Kidney (tissue), 14 donors: Measurements from ENCODE around the gene MCRIP1. TPM values are rescaled to one million over a fixed set of nuclear protein-coding genes. Genes with fewer than 3 reads are reported as not detected.

Experiments
- DNase-seq, 5 donors: peaks; one replicate each; pipeline ENCODE4 v3.0.0-alpha.2; 2013 to 2020
- FAIRE-seq: peaks from 2 replicates; lab custom pipeline; 2012; peaks lifted over from hg19 to GRCh38; lab: Jason Lieb, UNC
- H3K27ac ChIP-seq, 2 donors: one replicate each; pipeline ENCODE4 v1.7.0; 2013; ENCODE audit warnings: low read depth in 2 of 2, low read length in 2 of 2, inconsistent platforms in 1 of 2
- H3K27me3 ChIP-seq: one replicate; pipeline ENCODE4 v1.7.1; 2013; ENCODE audit warnings: low read length, inconsistent platforms; ENCODE audit not compliant: control insufficient read depth, insufficient read depth
- H3K36me3 ChIP-seq, 3 donors: one replicate each; pipeline versions ENCODE4 v1.7.0 to v1.7.1; 2013; ENCODE audit warnings: low read length in 3 of 3, control low read depth in 1 of 3, inconsistent platforms in 1 of 3; ENCODE audit not compliant: insufficient read depth in 3 of 3, control insufficient read depth in 2 of 3
- H3K4me1 ChIP-seq, 3 donors: one replicate each; pipeline versions ENCODE4 v1.7.0 to v1.7.1; 2013; ENCODE audit warnings: low read length in 3 of 3, inconsistent platforms in 1 of 3, low read depth in 1 of 3; ENCODE audit not compliant: control insufficient read depth in 2 of 3, insufficient read depth in 2 of 3
- H3K4me3 ChIP-seq, 3 donors: one replicate each; pipeline versions ENCODE4 v1.7.0 to v1.8.1; 2013; ENCODE audit warnings: low read length in 3 of 3, control low read depth in 1 of 3, inconsistent platforms in 1 of 3
- H3K9ac ChIP-seq, 3 donors: one replicate each; pipeline versions ENCODE4 v1.7.0 to v1.7.1; 2013; ENCODE audit warnings: low read length in 3 of 3, control low read depth in 1 of 3, inconsistent platforms in 1 of 3
- H3K9me3 ChIP-seq, 3 donors: one replicate each; pipeline versions ENCODE4 v1.7.0 to v1.7.1; 2013; ENCODE audit warnings: low read length in 3 of 3, control low read depth in 1 of 3, inconsistent platforms in 1 of 3; ENCODE audit not compliant: control insufficient read depth in 2 of 3, insufficient read depth in 1 of 3
- intact Hi-C: fragments of 100-400 bp; cut with DNase I; formaldehyde crosslinking; loops from one replicate; pipeline ENCODE4 v1.11.1; 2022
- polyA plus RNA-seq: library from polyadenylated mRNA; stranded (reverse); fragments of 350-450 nt; fragmentation: Illumina TruSeq; extraction: RNeasy Lipid Tissue Mini Kit (QIAGEN cat#74804); gene quantifications from one replicate; pipeline ENCODE4 v1.2.3, GENCODE V29; 2014; ENCODE audit warnings: low read depth, low replicate concordance; ENCODE audit not compliant: insufficient read depth
- total RNA-seq: library from RNA; stranded (reverse); fragmentation: NEBNext Ultra II Directional; extraction: Animal tissue kit (Norgen Biotek cat#: 25700); gene quantifications from one replicate; pipeline ENCODE4 v1.2.1, GENCODE V29; 2021
- TF ChIP-seq, protein P1 (sequence below): IDR thresholded peaks from 3 replicates; pipeline ENCODE4 v1.5.1; 2012; ENCODE audit warnings: mild to moderate bottlenecking, moderate library complexity, borderline replicate concordance; ENCODE audit not compliant: insufficient read depth; ENCODE audit errors: extremely low read depth
- donor health status: control.
- donor health status: control.
- donor health status: control.
- donor health status: control.
- donor health status: control.
- donor health status: DM: yes; HTN: yes; CAD: no.
- donor health status: Normal renal cell carcinoma (clear cell type).

MCRIP1 gene
- total and polyA plus RNA-seq, 2 donors from 2014 or later: 88.3 to 151 TPM

DNA sequence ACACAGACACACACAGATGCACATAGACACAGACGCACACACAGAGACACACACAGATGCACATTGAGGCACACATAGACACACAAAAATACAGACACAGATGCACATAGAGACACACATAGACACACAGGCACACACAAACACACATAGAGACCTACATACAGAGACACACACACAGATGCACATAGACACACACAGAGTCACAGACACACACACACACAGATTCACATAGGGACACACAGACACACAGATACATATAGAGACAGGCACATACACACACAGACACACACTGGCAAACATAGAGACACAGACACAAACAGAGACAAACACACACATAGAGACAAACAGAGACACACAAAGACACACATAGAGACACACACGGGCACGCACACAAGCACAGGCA is 39.0 kb downstream of the MCRIP1 start:
- TF ChIP-seq, protein P1, sequence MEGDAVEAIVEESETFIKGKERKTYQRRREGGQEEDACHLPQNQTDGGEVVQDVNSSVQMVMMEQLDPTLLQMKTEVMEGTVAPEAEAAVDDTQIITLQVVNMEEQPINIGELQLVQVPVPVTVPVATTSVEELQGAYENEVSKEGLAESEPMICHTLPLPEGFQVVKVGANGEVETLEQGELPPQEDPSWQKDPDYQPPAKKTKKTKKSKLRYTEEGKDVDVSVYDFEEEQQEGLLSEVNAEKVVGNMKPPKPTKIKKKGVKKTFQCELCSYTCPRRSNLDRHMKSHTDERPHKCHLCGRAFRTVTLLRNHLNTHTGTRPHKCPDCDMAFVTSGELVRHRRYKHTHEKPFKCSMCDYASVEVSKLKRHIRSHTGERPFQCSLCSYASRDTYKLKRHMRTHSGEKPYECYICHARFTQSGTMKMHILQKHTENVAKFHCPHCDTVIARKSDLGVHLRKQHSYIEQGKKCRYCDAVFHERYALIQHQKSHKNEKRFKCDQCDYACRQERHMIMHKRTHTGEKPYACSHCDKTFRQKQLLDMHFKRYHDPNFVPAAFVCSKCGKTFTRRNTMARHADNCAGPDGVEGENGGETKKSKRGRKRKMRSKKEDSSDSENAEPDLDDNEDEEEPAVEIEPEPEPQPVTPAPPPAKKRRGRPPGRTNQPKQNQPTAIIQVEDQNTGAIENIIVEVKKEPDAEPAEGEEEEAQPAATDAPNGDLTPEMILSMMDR: no peak

DNA sequence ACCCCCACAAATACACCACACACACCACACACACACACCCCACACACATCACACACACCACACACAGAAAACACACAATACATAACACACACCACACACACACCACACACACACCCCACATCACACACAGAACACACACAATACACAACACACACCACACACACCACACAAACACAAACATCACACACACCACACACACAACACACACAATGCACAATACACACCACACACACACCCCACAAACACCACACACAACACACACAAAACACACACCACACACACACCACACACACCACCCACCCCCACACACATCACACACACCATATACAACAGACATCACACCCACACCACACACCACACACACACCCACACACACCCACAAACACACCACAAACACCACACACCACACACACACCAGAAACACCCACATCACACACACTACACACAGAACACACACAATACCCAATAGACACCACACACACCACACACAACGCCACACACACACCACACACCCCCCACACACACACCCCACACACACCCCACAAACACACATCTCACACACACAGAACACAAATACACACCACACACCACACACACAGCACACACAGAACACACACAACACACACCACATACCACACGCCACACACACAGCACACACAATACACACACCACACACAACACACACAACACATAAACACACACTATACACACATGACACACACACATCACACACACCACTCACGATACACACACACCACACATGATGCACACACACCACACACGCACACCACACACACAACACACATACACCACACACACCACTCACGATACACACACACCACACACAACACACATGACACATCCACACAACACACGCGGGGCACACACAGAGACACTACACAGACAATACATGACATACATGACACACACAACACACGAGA is 40.1 kb downstream of the MCRIP1 start:
- Histone ChIP-seq H3K9me3 (peaks cover 0 to 3% (median 0%) of the 10 kb centered on the region in 3 donors), H3K4me1 (no peaks in the 10 kb centered on the region), H3K36me3 (no peaks in the 10 kb centered on the region), H3K27ac (no peak overlapping the region), H3K4me3 (peak overlapping the region in 1 of 3 donors; percentile 27), H3K27me3 (peaks cover 3% of the 10 kb centered on the region), H3K9ac (no peak overlapping the region)
- DNase-seq: no peak
- intact Hi-C loops: no loop called here
- TF ChIP-seq, protein P1: no peak
- FAIRE-seq: no peak

More for the DNA sequence above, 39.0 kb downstream of the MCRIP1 start:
- FAIRE-seq (no peak), DNase-seq (no peak)
- Histone ChIP-seq H3K27me3 (peaks cover 3% of the 10 kb centered on the region), H3K27ac (no peak overlapping the region), H3K9me3 (peaks cover 0 to 3% (median 0%) of the 10 kb centered on the region in 3 donors), H3K36me3 (no peaks in the 10 kb centered on the region), H3K9ac (no peak overlapping the region), H3K4me3 (peak overlapping the region in 1 of 3 donors; percentile 7), H3K4me1 (no peaks in the 10 kb centered on the region)
- intact Hi-C loops: no loop called here

Other genes starting within 250 kb of the MCRIP1 start
- gene NPLOC4, start 196.2 kb downstream of the MCRIP1 start, total RNA-seq: 86.4 TPM
- 41.5 TPM for gene NPLOC4, start 196.2 kb downstream of the MCRIP1 start, polyA plus RNA-seq
- 2.1 TPM for gene TSPAN10, start 196.1 kb downstream of the MCRIP1 start, total RNA-seq
- 1.9 TPM for gene TSPAN10, start 196.1 kb downstream of the MCRIP1 start, polyA plus RNA-seq
- gene PDE6G, start 176.7 kb downstream of the MCRIP1 start, total RNA-seq: 3.2 TPM
- 5.4 TPM for gene PDE6G, start 176.7 kb downstream of the MCRIP1 start, polyA plus RNA-seq
- gene OXLD1, start 166.7 kb downstream of the MCRIP1 start, total RNA-seq: 28.2 TPM
- 51.9 TPM for gene OXLD1, start 166.7 kb downstream of the MCRIP1 start, polyA plus RNA-seq
- gene CCDC137, start 166.6 kb downstream of the MCRIP1 start, total RNA-seq: 18.8 TPM
- gene CCDC137, start 166.6 kb downstream of the MCRIP1 start, polyA plus RNA-seq: 14.7 TPM
- gene ARL16, start 149.5 kb downstream of the MCRIP1 start, total RNA-seq: 34.7 TPM
- gene ARL16, start 149.5 kb downstream of the MCRIP1 start, polyA plus RNA-seq: 76.1 TPM
- gene HGS, start 149.3 kb downstream of the MCRIP1 start, total RNA-seq: 95.3 TPM
- gene HGS, start 149.3 kb downstream of the MCRIP1 start, polyA plus RNA-seq: 85.5 TPM
- 52.4 TPM for gene MRPL12, start 129.9 kb downstream of the MCRIP1 start, total RNA-seq
- 251 TPM for gene MRPL12, start 129.9 kb downstream of the MCRIP1 start, polyA plus RNA-seq
- gene SLC25A10, start 121.0 kb downstream of the MCRIP1 start, total RNA-seq: 19.9 TPM
- gene SLC25A10, start 121.0 kb downstream of the MCRIP1 start, polyA plus RNA-seq: 94.5 TPM
- 9.3 TPM for gene GCGR, start 29.1 kb downstream of the MCRIP1 start, total RNA-seq
- gene GCGR, start 29.1 kb downstream of the MCRIP1 start, polyA plus RNA-seq: 37.2 TPM
- gene PPP1R27, start 1.8 kb upstream of the MCRIP1 start, total RNA-seq: not detected
- not detected for gene PPP1R27, start 1.8 kb upstream of the MCRIP1 start, polyA plus RNA-seq
- 482 TPM for gene P4HB, start 27.2 kb upstream of the MCRIP1 start, total RNA-seq
- gene P4HB, start 27.2 kb upstream of the MCRIP1 start, polyA plus RNA-seq: 411 TPM
- gene ARHGDIA, start 38.0 kb upstream of the MCRIP1 start, total RNA-seq: 453 TPM
- gene ARHGDIA, start 38.0 kb upstream of the MCRIP1 start, polyA plus RNA-seq: 424 TPM
- 59.3 TPM for gene ALYREF, start 58.3 kb upstream of the MCRIP1 start, total RNA-seq
- gene ALYREF, start 58.3 kb upstream of the MCRIP1 start, polyA plus RNA-seq: 45.3 TPM
- gene ANAPC11, start 58.4 kb upstream of the MCRIP1 start, total RNA-seq: 88.6 TPM
- gene ANAPC11, start 58.4 kb upstream of the MCRIP1 start, polyA plus RNA-seq: 220 TPM
- 0.66 TPM for gene NPB, start 68.9 kb upstream of the MCRIP1 start, total RNA-seq
- 1.4 TPM for gene NPB, start 68.9 kb upstream of the MCRIP1 start, polyA plus RNA-seq
- gene PCYT2, start 78.1 kb upstream of the MCRIP1 start, total RNA-seq: 28.4 TPM
- gene PCYT2, start 78.1 kb upstream of the MCRIP1 start, polyA plus RNA-seq: 104 TPM
- gene SIRT7, start 84.9 kb upstream of the MCRIP1 start, total RNA-seq: 25.2 TPM
- 17.4 TPM for gene SIRT7, start 84.9 kb upstream of the MCRIP1 start, polyA plus RNA-seq
- 18.2 TPM for gene MAFG, start 94.4 kb upstream of the MCRIP1 start, total RNA-seq
- gene MAFG, start 94.4 kb upstream of the MCRIP1 start, polyA plus RNA-seq: 8.3 TPM
- 14.2 TPM for gene PYCR1, start 104.0 kb upstream of the MCRIP1 start, total RNA-seq
- 7.9 TPM for gene PYCR1, start 104.0 kb upstream of the MCRIP1 start, polyA plus RNA-seq
- gene MYADML2, start 113.9 kb upstream of the MCRIP1 start, total RNA-seq: not detected
- gene MYADML2, start 113.9 kb upstream of the MCRIP1 start, polyA plus RNA-seq: not detected
- gene NOTUM, start 127.9 kb upstream of the MCRIP1 start, total RNA-seq: not detected
- gene NOTUM, start 127.9 kb upstream of the MCRIP1 start, polyA plus RNA-seq: not detected
- 35.2 TPM for gene ASPSCR1, start 144.3 kb upstream of the MCRIP1 start, total RNA-seq
- gene ASPSCR1, start 144.3 kb upstream of the MCRIP1 start, polyA plus RNA-seq: 57.5 TPM
- gene CENPX, start 189.6 kb upstream of the MCRIP1 start, total RNA-seq: 36.9 TPM
- 93.2 TPM for gene CENPX, start 189.6 kb upstream of the MCRIP1 start, polyA plus RNA-seq
- gene LRRC45, start 190.0 kb upstream of the MCRIP1 start, total RNA-seq: 9.9 TPM
- 9.9 TPM for gene LRRC45, start 190.0 kb upstream of the MCRIP1 start, polyA plus RNA-seq
- 2.6 TPM for gene RAC3, start 198.4 kb upstream of the MCRIP1 start, total RNA-seq
- 13.1 TPM for gene RAC3, start 198.4 kb upstream of the MCRIP1 start, polyA plus RNA-seq
- 102 TPM for gene DCXR, start 204.4 kb upstream of the MCRIP1 start, total RNA-seq
- gene DCXR, start 204.4 kb upstream of the MCRIP1 start, polyA plus RNA-seq: 551 TPM
- 29.8 TPM for gene RFNG, start 218.5 kb upstream of the MCRIP1 start, total RNA-seq
- gene RFNG, start 218.5 kb upstream of the MCRIP1 start, polyA plus RNA-seq: 47.3 TPM
- 99.3 TPM for gene GPS1, start 218.6 kb upstream of the MCRIP1 start, total RNA-seq
- gene GPS1, start 218.6 kb upstream of the MCRIP1 start, polyA plus RNA-seq: 149 TPM
- gene DUS1L, start 232.5 kb upstream of the MCRIP1 start, total RNA-seq: 84.8 TPM
- 102 TPM for gene DUS1L, start 232.5 kb upstream of the MCRIP1 start, polyA plus RNA-seq